DND-41 (cell line): ENCODE measurements around the gene BNC2.

Experiments used
- ATAC-seq: fragments of 200-7000 bp; cut with Tn5 transposase; 3 replicates; pipeline ENCODE4 v1.9.1; 2021; ENCODE audit warnings: low read depth; ENCODE audit not compliant: insufficient read depth
- DNase-seq: peaks from one replicate; pipeline ENCODE4 v3.0.0-alpha.2; 2020
- H2AFZ ChIP-seq: 2 replicates; pipeline ENCODE4 v1.6.0; 2012; ENCODE audit warnings: low read depth, low read length
- H3K27ac ChIP-seq: 2 replicates; pipeline ENCODE4 v1.5.1; 2012; ENCODE audit warnings: low read length, inconsistent platforms
- H3K27me3 ChIP-seq: fragments of 200-600 bp; sonication (generic); 2 replicates; pipeline ENCODE4 v1.6.0; 2012; ENCODE audit warnings: low read length, mild to moderate bottlenecking, inconsistent platforms; ENCODE audit not compliant: insufficient read depth, poor library complexity
- H3K36me3 ChIP-seq: 2 replicates; pipeline ENCODE4 v1.5.1; 2012; ENCODE audit warnings: low read length, inconsistent platforms; ENCODE audit not compliant: insufficient read depth
- H3K4me1 ChIP-seq: 2 replicates; pipeline ENCODE4 v1.5.1; 2012; ENCODE audit warnings: mild to moderate bottlenecking, low read length; ENCODE audit not compliant: insufficient read depth
- H3K4me2 ChIP-seq: 2 replicates; pipeline ENCODE4 v1.6.0; 2012; ENCODE audit warnings: mild to moderate bottlenecking, moderate library complexity, low read length, inconsistent platforms; ENCODE audit not compliant: insufficient read depth
- H3K4me3 ChIP-seq, 2 experiments: fragments of 200-600 bp in 1 of 2; shearing (Covaris generic) in 1 of 2; 2 replicates each; pipeline ENCODE4 v1.5.1; 2012 to 2016; ENCODE audit warnings: inconsistent platforms in 2 of 2, low read length in 2 of 2, mild to moderate bottlenecking in 2 of 2, low read depth in 1 of 2, moderate library complexity in 1 of 2
- H3K79me2 ChIP-seq: 2 replicates; pipeline ENCODE4 v1.6.0; 2012; ENCODE audit warnings: low read length, inconsistent platforms; ENCODE audit not compliant: insufficient read depth
- H3K9ac ChIP-seq: 2 replicates; pipeline ENCODE4 v1.6.0; 2012; ENCODE audit warnings: low read depth, mild to moderate bottlenecking, inconsistent platforms, low read length, moderate library complexity
- H3K9me3 ChIP-seq: 2 replicates; pipeline ENCODE4 v1.5.1; 2012; ENCODE audit warnings: low read length, moderate library complexity, mild to moderate bottlenecking, inconsistent platforms; ENCODE audit not compliant: insufficient read depth, severe bottlenecking
- H4K20me1 ChIP-seq: 2 replicates; pipeline ENCODE4 v1.6.0; 2012; ENCODE audit warnings: low read length; ENCODE audit not compliant: insufficient read depth
- CTCF ChIP-seq: IDR thresholded peaks from 2 replicates; pipeline ENCODE4 v1.5.1; 2012; ENCODE audit warnings: borderline replicate concordance, low read length, moderate library complexity, mild to moderate bottlenecking; ENCODE audit not compliant: poor library complexity, severe bottlenecking; ENCODE audit errors: extremely low read depth
- EZH2 ChIP-seq: IDR thresholded peaks from 3 replicates; pipeline ENCODE4 v1.6.1; 2012; ENCODE audit warnings: borderline replicate concordance, low read depth, mild to moderate bottlenecking, moderate library complexity, low read length, inconsistent platforms; ENCODE audit not compliant: severe bottlenecking

The BNC2 gene

GRCh38 chr9:16449076-16449730 is 421.3 kb downstream of the BNC2 start:
- DNase-seq (no peak), ATAC-seq (no peak)

GRCh38 chr9:16447946-16448345 is 422.5 kb downstream of the BNC2 start:
- no peak overlapping the region for H2AFZ ChIP-seq
- H3K27me3 ChIP-seq, result no peaks in the 10 kb centered on the region
- no peaks in the 10 kb centered on the region for H4K20me1 ChIP-seq
- ATAC-seq, result no peak
- DNase-seq, result no peak
- no peaks in the 10 kb centered on the region for H3K79me2 ChIP-seq
- no peaks in the 10 kb centered on the region for H3K36me3 ChIP-seq
- no peak overlapping the region for H3K4me2 ChIP-seq
- H3K4me1 ChIP-seq, result no peaks in the 10 kb centered on the region
- no peak overlapping the region for H3K4me3 ChIP-seq
- H3K9ac ChIP-seq, result no peak overlapping the region
- no peak for TF ChIP-seq EZH2
- no peak for TF ChIP-seq CTCF
- no peak overlapping the region for H3K27ac ChIP-seq
- no peaks in the 10 kb centered on the region for H3K9me3 ChIP-seq

More at GRCh38 chr9:16449076-16449730, 421.3 kb downstream of the BNC2 start:
- H3K9me3 ChIP-seq, result no peaks in the 10 kb centered on the region
- H3K36me3 ChIP-seq, result no peaks in the 10 kb centered on the region
- TF ChIP-seq EZH2 (no peak), CTCF (no peak)
- no peak overlapping the region for H3K9ac ChIP-seq
- H3K27ac ChIP-seq, result no peak overlapping the region
- H4K20me1 ChIP-seq, result no peaks in the 10 kb centered on the region
- H3K4me1 ChIP-seq, result no peaks in the 10 kb centered on the region
- H3K4me2 ChIP-seq, result no peak overlapping the region
- no peak overlapping the region for H3K4me3 ChIP-seq
- no peak overlapping the region for H2AFZ ChIP-seq
- no peaks in the 10 kb centered on the region for H3K27me3 ChIP-seq
- H3K79me2 ChIP-seq, result no peaks in the 10 kb centered on the region

- Histone ChIP-seq H3K36me3 (no peaks in the 10 kb centered on the region), H3K4me3 (no peak overlapping the region), H3K4me1 (no peaks in the 10 kb centered on the region), H3K9ac (no peak overlapping the region), H3K27me3 (no peaks in the 10 kb centered on the region), H3K27ac (no peak overlapping the region), H3K9me3 (no peaks in the 10 kb centered on the region), H4K20me1 (no peaks in the 10 kb centered on the region), H3K79me2 (no peaks in the 10 kb centered on the region), H3K4me2 (no peak overlapping the region), H2AFZ (no peak overlapping the region)
- DNase-seq (no peak), ATAC-seq (no peak)
- TF ChIP-seq EZH2, result no peak
- TF ChIP-seq CTCF, result no peak
Observed at GRCh38 chr9:16446636-16447035, 423.8 kb downstream of the BNC2 start.
